ENCODE results near the gene NLRC5.
A peak's percentile ranks its signal among the peaks of the same experiment; 100 is the strongest.
"Not testable (repeated sequence)": the region's sequence is repeated elsewhere in the genome, so short reads cannot be mapped to it uniquely, and the experiment has no call there.

Gene NLRC5

DNA sequence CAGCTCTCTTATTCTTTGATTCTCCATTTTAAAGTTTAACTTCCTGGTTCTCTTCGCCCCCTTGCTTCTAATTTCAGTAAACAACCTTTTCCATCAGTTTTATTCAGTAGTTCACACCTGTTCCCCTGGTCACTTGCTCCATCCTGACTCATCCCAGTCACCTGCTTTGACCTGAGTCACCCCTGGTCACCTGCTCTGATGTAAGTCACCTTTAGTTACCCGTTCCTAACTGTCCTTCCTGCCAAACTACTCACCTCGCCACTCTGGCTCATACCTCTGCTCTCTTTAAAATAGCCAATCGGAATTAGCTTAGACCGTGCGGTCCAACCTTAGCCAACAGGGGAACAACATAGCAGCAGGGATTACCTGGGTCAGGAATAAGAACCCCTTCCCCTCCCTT, 4.7 kb upstream of the NLRC5 start:
- DNase-seq (ENCODE audit: low spot score) = no peak

DNA sequence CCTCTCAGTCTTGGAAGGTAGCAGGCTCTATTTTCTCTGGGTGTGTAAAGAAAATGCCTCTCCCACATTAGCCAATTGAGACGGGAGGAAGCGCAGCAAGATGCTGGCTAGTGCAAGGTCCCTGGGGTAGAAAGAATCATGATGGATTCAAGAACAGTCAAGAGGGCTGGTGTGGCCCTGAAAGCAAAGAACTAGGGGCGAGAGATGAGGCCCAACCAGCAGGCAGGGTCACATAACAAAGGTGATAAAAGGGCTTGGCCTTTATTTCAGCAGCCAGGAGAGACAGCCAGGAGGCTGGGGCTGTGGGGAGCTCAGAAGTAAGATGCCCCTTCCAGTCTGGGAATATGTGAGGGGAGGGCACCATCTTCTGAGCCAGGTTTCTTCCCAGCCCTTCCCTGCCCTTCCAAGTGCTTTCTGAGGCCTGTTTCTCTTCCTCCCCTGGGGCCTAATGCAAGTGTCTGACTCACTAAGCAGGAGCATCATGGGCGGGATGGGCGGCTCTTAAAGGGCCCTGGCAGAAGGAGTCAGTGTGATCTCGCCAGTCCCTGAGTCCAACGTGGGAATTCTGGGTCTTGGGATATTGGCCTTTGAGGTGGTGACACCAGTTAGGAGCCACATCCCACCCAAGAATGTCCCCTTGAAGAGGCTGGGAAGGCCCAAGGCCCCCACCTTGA, 3.9 kb upstream of the NLRC5 start:
- no peak for DNase-seq (ENCODE audit: low spot score)

DNA sequence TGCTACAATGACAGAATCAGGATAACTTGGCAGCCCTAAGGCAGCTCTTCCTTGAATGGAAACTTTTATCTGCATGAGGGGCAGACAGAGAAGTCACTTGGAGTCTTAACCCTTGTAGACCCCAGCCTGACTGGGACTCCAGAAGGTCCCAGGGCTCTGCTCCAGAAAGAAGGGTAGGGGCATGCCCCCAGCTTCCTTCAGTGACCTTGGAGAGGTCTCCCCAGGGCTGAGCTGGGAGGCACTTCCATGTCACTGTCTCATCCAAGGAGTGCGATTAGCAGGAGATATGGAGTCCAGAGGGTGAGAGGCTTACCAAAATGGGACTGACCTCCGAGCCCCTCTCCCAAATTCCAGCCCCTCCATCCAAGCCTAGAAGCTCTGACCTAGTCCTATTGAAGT, 3.4 kb upstream of the NLRC5 start:
- DNase-seq (ENCODE audit: low spot score) = no peak

GRCh38 chr16:56986361-56986760, 3.0 kb upstream of the NLRC5 start:
- DNase-seq (ENCODE audit: low spot score) = no peak

DNA sequence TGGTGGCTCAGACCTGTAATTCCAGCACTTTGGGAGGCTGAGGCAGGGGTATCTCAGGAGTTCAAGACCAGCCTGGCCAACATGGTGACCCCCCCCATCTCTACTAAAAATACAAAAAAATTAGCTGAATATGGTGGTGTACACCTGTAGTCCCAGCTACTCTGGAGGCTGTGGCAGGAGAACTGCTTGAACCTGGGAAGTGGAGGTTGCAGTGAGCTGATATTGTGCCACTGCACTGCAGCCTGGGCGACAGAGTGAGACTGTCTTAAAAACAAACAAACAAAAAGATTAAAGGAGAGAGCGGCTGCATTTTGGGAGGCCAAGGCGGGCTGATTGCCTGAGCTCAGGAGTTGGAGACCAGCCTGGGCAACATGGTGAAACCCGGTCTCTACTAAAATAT, 2.4 kb upstream of the NLRC5 start:
- not testable (repeated sequence) for DNase-seq (ENCODE audit: low spot score)

- no peak for DNase-seq (ENCODE audit: low spot score)
These were observed 1.7 kb upstream of the NLRC5 start for GRCh38 chr16:56987692-56988091.

DNA sequence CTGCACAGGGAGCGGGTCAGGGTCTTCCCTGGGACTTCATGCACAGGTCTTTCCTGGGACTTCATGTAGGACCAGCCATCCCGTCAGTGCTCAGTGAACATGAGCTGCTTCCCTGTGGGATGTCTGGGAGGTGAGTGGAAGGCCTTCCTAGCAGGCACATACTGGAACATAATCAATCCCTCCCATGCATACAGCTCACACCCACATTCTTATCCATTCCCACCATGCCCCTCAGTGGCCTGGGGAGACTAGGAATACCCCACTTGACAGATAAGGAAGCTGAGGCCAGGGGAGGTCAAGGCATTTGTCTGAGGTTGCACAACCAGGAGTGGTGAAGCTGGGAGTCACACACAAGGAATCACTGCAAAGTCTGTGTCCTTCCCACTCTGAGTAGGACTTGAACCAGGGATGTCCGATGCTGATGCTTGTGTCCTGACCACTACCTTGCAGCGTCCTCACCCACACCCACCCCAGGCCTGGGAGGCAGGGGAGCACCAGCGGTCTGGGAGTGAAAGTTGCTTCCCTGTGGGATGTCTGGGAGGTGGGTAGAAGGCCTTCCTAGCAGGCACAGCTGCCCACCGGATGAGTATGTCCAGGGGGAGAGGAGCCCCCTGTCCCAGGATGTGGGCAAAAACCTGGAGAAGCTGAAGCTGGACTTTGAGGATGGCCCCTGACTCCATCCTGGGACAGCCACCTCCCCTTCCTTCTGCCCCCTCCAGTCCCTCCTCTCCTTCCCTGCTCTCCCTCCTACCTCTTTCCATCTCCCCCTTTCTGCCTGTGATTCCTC, 1.0 kb upstream of the NLRC5 start:
- DNase-seq (ENCODE audit: low spot score) = no peak

- no peak for DNase-seq (ENCODE audit: low spot score)
These were observed 631 bp downstream of the NLRC5 start for GRCh38 chr16:56989988-56990387.

DNA sequence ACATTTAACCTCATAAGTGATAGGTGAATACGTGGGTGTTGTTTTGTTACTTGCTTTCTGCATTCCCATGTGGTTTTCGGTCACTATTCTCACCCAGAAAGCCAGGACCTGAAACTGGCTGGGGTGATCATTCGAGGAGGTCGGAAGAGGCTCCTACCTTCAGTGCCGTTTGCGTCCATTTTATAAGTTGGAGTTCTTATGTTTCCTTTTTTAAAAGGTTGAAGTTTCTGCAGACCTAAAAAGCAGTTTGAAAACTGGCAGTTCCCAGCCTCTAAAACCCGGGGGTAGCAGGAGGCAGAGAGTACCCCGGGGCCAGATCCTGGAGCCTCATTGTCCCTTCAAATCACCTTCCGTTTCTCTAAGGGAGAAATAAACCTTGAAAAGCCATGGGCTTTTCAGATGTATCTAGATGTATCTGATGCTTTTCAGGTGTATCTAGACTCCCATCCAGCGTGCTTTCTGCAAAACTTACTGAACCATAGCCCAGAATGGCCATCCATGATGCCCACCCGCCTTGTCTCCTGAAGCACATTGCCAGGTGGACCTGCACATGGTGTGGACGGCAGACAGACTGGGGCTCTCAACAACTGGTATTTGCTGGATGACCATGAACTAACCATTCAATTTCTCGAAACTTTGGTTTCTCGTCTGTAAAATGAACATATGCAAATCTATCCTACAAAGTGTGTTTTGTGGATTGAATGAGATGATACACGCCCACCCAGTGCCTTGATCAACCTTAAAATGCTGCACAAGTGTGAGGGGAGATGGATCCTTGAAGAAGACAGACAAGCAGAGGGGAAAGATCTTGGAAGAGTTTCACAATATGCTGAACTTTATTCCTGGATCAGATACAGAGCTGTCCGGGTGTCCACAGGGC, 1.3 kb downstream of the NLRC5 start:
- DNase-seq (ENCODE audit: low spot score) = no peak

DNA sequence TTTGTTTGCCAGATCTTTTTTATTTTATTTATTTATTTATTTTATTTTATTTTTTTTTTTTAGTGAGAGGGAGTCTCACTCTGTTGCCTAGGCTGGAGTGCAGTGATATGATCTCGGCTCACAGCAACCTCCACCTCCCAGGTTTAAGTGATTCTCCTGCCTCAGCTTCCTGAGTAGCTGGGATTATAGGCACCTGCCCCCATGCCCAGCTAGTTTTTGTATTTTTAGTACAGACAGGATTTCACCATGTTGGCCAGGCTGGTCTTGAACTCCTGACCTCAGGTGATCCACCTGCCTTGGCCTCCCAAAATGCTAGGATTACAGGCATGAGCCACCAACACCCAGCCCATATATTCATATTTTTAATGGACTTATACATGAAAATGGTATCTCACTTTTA, 3.1 kb downstream of the NLRC5 start:
- not testable (repeated sequence) for DNase-seq (ENCODE audit: low spot score)

DNA sequence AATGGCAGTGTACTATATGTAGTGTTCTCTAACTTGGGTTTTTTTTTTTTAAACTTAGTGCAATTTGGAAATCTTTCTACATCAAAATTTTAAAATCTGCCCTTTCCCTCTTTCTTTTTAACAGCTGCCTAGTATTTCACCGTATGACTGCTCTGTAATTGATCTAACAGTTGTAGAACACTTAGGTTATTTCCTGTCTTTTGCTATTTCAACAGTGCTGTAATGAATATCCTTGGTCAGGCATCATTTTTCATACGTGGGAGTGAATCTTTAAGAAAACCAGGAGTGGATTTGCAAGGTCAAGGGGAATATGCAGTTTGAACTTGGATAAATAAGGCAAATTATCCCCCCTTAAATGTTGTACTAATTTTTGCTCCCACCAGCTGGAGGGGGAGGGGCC, 3.8 kb downstream of the NLRC5 start:
- DNase-seq (ENCODE audit: low spot score) = no peak

DNA sequence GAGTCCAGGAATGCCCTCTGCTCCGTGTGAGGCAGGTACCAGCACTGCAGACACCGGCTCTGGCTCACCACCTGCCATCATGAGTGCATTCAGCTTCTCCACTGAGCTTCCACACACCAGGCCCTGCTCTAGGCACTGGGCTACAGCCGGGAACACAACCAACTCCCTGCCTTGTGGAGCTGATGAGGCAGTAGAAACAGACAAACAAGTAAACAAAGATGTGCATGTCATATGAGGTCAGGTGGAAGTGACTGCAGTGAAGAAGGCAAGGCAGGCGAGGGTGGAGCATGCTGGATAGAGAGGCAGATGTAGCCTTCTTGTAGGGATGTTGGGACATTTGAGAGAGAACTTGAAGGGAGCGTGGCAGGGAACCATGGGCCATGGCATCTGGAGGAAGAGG, 5.0 kb downstream of the NLRC5 start:
- no peak for DNase-seq (ENCODE audit: low spot score)

- DNase-seq (ENCODE audit: low spot score) = no peak
These were observed 5.9 kb downstream of the NLRC5 start for GRCh38 chr16:56995136-56995805.

GRCh38 chr16:56997264-56997663, 7.9 kb downstream of the NLRC5 start:
- DNase-seq (ENCODE audit: low spot score) = no peak

- no peak for DNase-seq (ENCODE audit: low spot score)
These were observed 8.6 kb downstream of the NLRC5 start for GRCh38 chr16:56997931-56998330.

DNA sequence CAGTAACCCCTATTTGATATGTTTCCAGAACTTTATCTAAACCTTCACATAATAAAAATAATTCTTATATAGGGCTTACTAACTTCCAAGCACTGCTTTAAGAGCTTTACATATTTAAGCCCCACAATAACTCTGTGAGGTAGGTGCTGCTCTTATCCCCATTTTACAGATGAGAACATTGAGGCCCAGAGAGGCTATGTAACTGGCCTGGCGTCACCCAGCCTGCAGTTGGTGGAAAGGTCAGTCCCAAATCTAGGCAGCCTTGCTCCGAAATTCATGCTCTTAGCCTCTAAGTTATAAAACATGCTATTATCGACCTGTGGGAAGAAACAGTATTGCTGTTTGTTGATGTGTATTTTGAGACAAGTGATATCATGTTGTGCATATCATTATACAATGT, 9.0 kb downstream of the NLRC5 start:
- DNase-seq (ENCODE audit: low spot score) = no peak

- DNase-seq (ENCODE audit: low spot score) = no peak
These were observed 9.5 kb downstream of the NLRC5 start for GRCh38 chr16:56998861-56999260.

GRCh38 chr16:56999409-57000270, 10.3 kb downstream of the NLRC5 start:
- DNase-seq (ENCODE audit: low spot score) = peak; percentile 48

DNA sequence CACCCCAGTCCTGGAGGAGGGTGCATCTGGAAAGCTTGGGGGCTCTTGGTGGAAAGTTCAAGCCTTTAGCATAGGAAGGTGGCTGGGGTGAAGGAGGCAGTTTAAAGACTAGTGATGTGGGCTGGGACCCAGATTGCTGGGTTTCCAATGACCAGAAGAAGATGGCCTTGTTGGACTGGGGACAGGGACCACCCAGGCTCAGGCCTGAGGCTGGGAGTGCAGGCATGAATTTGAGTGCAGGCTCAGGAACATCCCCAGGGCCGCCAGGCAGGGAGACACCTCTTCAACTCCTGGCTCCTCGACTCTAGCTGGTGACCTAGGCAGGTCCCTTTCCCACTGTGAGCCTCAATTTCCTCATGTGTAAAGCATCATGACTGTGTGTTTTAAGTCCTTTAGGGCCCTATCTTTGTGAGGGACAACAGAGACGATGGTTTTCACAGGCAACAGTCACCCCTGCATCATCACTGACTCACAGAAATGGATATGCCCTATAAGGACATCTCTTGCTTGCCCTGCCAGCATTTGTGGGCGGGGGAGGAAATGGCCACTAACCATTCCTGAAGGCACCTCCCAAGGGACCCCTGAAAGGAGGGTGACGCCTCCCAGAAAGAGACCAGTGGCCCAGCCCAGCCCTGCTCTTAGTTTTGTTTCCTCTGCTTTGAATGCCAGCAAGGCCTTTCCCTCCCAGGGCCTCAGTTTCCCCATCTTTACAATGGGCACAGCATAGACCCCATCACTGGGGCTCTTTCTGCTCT, 11.1 kb downstream of the NLRC5 start:
- peak; percentile 65 for DNase-seq (ENCODE audit: low spot score)

DNA sequence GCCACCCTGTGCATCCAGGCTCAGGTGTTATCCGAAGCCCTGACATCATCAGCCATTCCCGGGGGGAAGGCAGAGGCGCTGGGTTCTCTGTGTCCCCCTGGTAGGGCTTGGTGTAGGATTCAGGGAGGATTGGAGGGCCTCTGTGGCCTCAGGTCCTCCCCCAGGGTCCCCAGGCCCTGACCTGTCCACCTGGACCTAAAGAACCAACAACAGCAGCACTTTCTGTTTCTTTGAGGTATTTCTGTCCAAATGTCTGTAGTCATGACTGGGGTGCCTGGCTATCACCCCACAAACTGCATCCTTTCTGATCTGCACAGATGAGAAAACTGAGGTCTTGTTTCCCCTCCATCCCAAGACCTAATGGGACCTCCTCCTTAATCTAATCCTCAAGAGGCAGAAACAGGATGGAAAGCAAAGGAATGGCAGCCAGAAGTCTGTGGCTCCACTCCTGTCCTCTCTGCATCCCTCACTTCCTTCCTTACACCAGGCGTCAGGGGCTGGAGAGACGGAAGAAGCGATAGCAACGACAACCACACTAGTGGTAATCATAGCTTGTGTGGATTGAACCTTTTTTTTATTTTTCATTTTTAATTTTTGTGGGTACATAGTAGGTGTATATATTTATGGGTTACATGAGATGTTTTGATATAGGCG, 11.8 kb downstream of the NLRC5 start:
- DNase-seq (ENCODE audit: low spot score) = no peak

Measured in CD4-positive, alpha-beta T cell treated with Interleukin-2 at 100 ng/mL for 4 hours (primary cell).